AG08396 (cell line): ENCODE data around the gene CNTNAP5.

ENCODE experiments used
- DNase-seq: peaks from one replicate; pipeline ENCODE4 v3.0.0; 2012; ENCODE audit warnings: low spot score, mixed read lengths

Gene CNTNAP5

DNA sequence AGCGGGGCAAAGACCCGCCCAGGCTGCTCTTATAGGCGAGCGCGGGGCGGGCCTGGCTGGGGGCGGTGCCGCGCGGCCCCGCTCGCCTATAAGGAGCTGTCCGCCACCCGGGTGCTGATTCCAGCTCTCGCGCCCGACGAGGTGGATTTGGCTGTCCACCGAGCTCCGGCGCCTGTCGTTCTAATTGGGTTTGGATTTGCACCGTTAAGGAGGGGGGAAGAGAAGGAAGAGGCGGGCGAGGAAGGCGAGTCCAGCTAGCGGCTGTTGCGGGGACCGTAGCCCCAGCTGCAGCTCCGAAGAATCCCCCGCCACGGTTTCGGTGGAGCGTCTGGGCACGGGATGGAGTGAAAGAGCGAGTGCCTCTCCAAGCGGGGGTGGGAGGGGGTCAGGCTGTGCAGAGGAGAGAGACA, at the start of gene CNTNAP5:
TSS of gene CNTNAP5 (plus strand) at position 117 of the 410 bp plus-strand sequence. CDS start 364 bp downstream, outside the sequence.
- DNase-seq = peak; percentile 29

DNA sequence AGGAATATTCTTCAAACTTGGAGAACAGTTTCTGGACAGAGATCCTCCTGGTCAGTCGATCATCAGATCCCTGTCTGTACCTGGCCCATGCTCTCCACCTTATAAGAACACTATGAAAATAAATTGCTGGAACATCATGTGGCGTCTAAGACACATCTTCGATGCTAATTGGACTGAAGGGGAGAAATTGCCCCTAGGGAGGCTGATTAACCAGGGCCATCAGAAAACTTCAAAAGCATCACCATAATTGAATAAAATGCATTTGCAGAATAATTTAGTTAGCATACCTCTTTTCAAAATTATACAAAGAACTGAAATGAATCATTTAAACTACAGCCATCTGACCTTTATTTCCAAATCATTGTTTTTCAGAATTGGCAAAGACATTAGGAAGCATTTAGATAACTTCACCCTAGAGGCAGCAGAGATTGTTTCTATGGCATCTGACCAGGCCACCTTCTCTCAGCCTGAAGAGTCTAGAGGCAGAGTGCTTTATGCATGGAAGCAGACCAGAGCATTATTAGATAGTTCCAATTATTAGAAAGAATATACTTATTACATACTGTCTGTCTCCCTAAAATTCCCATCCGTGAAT, 48.9 kb upstream of the CNTNAP5 start:
- no peak for DNase-seq

DNA sequence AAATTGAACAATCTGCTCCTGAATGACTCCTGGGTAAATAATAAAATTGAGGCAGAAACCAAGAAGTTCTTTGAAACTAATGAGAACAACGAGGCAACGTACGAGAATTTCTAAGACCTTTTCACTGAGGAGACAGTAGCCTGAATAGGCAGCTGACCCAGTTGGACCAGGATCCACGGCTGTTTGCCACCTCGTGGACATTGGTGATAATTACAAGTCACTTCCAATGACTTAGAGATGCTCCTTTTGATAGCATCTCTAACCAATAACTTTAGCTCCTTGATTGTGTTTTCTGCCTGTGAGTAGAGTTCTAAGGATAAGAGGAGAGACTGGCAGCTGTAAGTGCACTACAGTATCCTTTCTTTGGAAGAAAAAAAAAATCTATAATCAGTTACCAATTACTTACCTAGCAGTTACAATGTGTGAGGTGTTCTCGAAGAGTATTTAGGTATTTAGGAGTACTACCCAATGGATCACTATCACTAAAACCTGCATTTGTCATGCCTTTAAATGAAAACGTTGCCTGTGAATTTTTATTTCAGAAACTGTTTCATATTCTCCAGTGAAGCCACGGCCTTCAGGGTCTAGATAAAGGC, 31.3 kb upstream of the CNTNAP5 start:
- peak; percentile 7 for DNase-seq

DNA sequence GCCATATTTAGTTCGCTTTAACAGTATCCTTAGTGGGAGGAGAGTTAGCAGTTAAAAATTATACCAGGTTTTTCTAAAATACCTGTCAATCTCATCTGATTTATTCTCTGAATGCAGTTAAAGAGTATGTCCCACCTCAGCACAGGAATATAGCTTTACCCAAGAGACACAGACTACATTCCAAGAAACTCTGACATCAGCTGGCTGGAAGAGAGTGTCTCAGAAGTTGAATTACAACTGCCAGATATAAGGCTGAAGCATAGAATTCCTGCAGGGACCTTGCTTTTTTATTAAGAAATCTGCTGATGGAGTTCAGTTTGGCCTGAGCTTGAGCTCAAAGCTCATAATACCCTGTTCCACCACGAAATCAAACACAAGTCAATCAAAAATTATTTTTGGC, 25.4 kb upstream of the CNTNAP5 start:
- DNase-seq = no peak

DNA sequence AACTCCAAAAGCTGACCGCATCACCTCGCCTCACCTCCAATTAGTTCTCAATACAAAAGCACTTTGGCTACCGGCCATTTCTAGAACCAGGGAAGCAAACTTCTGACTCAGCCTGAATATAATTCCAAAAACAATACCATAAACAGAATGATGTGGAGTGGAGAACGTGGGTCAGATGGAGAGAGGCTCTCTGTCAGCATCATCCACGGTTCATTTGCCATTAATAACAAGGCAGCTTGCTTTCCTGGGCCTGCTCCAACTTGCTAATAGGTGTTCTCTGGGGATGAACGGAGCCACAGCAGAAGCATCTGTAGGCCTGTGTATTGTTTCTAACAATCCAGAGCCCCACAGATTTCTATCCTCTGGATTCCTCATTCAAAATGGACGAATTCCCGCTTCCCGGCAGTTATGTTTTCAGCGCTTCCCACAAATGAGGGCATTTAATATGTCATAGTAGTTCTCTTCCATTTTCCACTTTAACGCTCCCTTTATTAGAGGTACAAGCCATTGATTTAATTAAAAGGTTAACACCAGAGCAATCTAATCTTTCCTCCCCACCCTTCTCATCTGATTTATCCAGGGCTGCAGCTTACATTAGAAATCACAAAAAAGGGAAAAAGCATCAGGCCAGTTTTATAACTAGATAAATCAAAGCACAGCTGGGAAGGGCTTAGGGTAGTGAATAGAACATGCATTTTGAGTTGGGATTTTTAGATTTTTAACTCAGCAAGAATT, 23.2 kb upstream of the CNTNAP5 start:
- DNase-seq = no peak

DNA sequence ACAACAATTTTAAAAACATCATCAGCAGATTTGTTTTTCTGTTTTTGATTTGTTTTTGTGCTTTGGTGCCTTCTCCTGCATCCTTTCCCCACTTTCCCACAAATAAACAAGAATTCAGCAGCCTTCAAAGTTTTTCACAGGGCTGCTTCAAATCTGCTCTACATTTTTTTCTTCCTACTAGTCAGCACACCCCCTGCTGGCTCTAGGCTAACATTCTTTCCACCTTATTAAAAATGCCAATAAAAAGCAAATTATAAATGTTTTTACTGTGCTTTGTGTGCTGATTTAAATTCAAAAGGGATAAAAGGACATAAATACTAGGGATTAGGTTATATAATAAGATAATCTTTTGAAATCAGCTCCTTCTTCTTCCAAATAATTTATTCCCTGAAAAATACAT, 6.2 kb upstream of the CNTNAP5 start:
- DNase-seq = no peak

DNA sequence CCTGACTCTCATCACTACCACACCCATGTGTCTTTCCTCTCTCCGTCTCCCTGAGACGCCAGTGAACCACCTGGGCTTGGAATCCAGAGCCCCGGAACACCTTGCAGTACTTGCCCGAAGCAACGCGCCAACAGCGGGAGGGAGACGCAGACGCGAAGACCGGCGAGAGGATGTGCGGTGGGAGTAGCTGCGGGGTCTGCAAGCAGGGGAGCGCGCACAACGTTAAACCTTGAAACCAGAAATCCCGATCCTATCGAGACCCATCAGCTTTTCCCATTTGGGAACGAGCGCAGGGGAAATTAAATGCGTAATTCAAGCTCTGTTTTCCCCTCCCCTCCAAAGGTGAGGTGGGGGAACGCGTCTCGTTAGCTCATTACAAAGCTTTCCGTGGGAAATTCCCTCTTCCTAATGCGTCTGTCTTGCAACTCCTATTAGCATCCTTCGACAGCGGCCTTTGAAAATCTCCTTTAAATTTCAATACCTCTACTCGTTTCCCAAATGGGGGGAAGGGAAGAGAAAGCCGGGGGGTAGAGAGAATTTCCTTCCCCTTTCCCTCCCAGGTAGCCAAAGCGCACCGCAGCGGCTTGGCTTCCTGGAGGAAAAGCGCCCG, 421 bp upstream of the CNTNAP5 start:
- DNase-seq = no peak

DNA sequence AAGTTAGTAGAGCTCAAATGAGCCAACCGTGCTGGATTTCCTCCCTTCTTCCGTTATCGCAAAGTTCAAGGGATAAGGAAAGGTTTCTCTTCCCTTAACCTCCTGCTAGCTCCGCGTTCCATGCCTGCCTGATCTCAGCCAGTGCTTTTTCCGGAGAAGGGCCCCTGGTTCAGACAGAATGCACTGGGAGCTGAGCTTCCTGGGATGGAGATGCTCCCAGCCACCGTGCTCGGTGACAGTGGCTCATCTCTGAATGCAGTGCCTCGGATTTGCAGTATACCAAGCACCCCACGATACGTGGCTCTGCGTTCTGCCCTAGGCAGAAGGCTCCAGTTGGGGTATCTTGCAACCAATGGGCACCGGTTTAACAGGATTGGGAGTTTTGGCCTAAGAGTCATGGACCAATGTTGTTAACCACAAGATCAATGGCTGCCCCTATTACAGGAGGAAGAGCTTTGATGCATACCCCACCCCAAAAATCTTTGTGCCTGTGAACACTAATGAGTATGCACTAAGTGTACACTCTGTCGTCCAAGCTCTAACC, 876 bp downstream of the CNTNAP5 start:
- no peak for DNase-seq

DNA sequence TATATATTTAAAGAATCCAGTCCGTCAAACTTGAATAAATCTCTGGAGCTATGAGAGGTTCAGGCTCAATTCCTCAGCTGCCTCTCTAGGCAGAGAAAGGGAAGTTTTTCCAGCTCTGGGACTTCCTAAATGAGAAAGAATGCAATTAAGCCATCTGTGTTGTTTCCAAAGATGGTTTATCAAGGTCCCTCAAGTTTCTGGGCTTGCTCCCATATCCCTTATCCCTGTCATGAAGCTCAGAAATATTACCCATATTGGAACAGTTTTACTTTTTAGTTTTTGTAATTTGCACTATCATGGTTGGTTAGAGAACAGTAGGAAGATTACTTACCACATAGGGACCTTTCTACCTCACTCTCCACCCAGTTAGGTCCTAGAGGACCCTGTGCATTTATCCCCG, 1.4 kb downstream of the CNTNAP5 start:
- no peak for DNase-seq

DNA sequence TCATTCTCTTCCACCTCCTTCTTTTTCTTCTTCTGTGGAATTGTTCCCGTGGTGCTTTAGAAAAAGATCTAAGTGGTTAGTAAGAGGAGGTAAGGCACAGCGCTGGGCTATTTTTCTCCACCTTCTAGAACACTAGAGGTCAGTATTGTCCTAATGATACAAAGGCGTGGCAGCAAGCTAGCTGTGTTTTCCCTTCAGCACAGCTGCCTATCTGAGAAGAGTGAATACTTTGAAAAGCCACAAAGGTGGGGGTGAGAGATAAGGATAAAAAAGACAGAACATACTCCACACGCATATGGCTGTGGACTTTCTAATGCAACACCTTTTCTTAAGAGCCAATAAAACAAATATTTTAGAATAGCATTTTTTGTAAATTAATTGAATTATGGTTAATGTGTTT, 2.1 kb downstream of the CNTNAP5 start:
- DNase-seq = peak; percentile 46

DNA sequence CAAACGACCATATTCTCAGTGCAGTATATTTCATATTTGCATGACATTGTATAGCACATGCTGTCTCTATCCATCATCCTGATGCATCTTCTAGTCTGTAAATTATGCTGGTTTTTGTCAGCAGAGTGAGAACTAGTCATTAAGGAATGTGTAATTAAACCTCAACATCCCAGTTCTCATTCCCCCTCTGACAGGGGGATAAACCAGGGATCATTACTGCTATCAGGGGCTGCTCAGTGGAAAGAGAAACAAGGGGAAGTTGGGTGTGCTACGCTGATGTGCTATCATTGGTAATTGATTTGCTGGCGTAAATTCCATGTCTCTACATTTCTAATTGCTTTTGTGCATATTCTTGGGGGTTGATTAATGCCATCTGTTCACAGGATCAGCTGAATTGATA, 7.7 kb downstream of the CNTNAP5 start:
- DNase-seq = no peak

DNA sequence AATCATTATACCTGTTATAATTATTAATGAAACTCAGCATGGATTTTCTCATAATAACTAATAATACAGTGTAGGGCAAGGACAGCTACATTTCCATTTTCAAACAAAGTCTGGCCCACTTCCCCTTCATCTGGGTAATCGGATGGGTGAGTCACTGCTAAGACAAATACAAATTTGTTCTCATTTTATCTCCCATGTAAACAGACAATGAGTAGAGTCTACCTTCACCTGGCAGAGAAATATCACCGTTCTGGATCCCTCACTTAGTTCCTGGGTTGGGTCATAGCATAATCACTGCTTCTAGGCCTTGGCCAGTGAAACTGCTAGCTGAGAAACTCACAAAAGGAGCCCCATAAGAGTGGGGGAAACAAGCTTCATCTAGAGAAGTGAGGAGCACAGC, 9.2 kb downstream of the CNTNAP5 start:
- DNase-seq = no peak

DNA sequence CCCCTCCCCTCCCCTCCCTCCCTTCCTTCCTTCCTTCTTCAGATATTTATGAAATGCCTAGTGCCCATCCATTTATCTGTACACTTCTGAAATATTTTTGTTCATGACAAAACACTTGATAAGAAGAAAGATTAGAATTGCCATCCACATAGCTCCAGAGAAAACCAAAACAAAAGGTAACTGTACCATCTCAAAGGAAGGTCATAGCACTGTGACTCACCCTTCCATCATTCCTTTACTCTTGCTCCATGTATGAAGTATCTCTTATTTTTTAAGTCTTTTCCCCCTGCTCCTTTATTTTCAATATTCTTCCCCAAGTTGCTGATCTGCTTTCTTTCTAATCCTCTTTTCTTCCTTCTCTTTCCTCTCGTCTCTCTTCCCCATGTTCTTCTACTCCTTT, 9.9 kb downstream of the CNTNAP5 start:
- DNase-seq = no peak

DNA sequence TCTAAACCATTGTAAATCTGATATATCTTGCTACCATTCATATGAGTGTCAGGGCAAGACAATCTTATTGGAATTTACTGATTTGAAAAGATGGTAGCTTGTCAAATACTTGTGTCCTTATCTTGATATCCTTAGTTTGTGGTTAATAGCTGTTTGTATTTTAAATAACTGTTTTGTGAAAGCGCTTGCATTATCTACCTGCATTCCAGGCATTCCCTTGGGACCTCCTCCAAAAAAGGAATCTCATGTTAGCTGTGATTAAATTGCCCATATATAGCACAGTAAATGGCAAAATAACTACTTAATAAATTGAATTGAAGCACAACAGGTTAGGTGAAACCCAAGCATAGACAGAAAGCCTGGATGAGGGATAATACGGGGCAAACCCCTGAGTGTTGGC, 13.9 kb downstream of the CNTNAP5 start:
- no peak for DNase-seq

DNA sequence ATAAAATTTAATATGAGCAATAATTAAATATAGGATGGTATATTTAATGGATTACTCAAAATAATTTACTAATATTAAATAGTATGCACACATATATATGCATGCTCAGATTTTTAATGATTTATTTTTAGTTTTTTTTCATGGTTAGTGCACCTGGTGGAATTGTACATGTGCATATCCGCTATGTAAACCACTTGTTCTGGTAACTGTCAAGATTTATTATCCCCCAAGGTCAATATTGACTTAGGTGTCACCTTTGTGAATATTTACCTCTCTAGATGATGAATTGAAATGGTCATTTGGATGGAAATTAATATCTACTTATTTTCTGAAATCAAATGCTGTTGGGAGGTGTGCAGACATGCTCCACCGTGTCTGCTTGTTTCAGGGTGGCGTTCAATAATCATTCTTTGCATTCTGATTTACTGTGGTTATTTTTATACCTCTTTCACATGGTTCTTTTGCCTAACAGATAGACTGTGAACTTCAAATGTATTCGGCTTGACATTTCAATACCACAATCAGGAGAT, 14.7 kb downstream of the CNTNAP5 start:
- no peak for DNase-seq

DNA sequence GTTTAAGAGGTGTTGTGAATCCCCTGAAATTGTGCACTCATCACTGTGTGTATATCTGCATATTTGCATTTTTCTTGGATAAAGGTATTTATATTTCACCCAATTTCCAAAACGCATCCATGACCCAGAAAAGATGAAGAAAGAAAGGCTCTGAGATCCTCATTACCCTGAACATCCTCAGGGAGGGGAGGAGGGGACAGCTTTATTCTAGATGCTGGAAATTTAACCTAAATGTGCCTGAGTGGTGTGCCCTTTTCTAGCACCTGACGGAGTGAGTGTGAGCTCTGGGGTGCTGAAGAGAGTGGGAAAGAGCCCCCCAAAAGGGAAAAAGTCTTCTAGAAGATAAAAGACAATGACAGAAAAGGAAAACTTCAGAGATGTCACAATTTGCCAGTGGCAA, 20.8 kb downstream of the CNTNAP5 start:
- no peak for DNase-seq

DNA sequence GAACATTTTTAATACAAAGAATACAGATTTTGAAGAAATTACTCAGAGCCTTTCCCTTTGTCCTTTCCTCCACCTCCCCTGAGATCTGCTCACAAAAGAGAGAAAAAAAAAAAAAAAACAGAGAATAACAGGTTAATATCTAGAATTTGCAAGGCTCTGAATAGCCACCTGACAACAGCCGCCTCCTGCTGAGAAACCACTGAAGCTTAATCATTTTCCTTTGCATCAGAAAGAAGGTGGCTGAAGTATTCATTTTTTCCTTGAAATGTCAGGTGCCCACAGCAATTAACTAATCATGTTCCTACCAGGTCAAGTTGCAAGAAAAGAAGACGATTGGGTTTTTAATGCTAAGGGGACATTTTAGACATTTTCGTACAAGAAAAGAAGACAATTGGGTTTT, 21.2 kb downstream of the CNTNAP5 start:
- DNase-seq = no peak

DNA sequence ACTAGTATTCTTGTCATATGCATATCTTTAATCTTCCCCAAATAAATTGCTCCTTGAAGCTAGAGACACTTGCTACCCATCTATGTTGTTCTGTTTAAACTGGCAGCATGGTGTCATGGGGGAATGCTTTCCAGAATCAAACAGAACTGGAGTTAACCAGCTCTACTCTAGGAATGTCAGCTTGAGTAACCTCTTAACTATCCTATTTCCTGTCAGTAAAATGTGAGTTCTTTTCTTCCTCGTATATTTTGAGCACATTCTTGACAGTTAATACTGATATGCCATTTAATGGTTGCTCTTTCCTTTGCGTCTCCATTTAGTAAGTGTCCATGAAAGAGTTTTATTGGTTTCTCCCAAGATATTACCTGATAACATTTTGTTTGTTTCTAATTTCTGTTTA, 23.0 kb downstream of the CNTNAP5 start:
- no peak for DNase-seq

DNA sequence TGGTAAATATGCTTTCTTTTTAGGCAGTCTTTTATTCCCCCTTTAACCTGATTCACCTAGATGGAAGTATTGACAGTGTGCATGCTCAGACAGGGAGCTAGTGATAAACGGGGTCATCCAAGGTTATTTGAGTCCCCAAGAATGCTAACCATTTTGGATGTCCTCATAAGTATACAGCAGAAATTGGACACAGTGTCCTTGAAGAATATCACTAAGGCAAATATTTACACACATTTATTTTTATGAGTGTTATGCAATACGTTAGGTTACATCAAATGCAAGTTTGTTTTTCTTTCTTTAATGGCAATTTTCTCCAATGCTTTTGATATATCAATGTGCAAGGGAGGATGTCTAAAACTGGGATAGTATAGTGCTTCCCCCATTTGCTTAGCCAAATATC, 23.6 kb downstream of the CNTNAP5 start:
- DNase-seq = no peak

DNA sequence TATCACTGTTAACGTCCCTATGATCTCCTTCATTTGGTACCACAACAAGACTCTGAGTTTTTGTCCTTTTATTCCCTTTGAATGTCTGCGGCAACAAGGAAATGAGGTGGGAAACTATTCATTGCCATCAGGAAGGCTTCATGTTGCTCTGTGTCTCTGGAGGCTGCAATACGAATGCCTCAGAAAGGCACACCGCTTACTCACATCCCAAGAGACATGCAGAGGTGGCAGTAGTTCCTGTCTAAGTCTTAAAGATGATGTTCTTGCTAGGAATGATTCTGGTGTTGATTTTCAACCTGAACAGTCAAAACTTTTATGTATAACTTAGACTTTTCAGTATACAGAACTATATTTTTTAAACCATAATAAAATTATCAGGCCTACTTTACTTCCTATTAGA, 24.0 kb downstream of the CNTNAP5 start:
- no peak for DNase-seq

DNA sequence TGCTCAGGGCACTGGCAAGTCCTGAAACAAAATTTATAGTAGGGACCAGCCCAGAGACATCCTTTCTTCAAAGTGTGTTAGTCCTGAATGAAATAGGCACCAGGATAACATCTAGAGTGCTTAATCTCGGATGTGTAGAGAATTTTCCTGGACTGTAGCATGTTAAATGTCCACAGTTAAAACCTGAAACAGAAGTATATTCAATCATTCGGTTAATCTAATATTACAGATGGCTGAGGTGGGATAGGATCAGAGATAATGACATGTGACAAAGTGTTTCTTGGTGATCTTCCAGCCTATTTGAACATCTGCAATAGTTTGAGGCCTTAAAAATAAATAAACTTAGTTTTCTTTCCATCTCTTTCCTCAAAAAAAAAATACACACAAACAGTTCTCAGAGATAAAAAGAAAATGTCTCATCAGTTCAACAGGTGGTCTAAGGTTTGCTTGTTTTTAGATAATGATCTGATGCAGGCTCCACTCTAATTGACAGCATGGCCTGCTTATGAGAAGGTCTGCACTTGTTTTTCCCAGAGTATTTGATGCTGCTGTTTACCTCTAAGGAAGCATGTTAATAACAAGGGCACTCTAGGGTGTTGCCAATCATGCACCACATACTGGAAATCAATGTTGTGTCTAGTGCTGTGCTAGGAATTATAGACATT, 25.9 kb downstream of the CNTNAP5 start:
- no peak for DNase-seq

DNA sequence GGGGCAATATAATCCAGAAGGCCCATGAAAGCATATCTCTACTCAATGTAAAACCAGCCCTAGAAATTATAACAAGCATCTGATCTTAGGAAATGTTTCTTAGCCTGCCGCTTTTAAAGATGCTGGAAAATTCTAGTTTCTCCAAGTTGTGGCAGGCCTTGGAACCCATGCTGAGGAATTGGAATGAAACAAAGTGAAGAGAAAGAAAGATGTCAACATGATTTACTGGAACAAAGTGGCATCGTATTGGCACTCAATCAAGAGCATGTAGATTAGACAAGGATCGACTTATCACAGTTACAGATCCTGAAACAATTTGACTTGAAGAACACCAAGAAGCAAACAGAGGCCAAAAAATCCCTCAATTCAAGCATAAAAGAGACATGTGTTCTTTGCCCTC, 28.7 kb downstream of the CNTNAP5 start:
- DNase-seq = no peak
